Vagina (tissue), 2 donors: ENCODE results near the gene ACTRT2. TPM values are rescaled to one million over a fixed set of nuclear protein-coding genes. Genes with fewer than 3 reads are reported as not detected.
A peak's percentile ranks its signal among the peaks of the same experiment; 100 is the strongest.

Experiments
- DNase-seq, 2 donors: peaks; one replicate each; pipeline ENCODE4 v3.0.0-alpha.2; 2017; ENCODE audit errors: extremely low spot score in 2 of 2
- H3K27ac ChIP-seq: fragments of 200-600 bp; sonication (generic); one replicate; pipeline ENCODE4 v1.5.1; 2019
- H3K27me3 ChIP-seq: fragments of 200-600 bp; sonication (generic); one replicate; pipeline ENCODE4 v1.5.1; 2019
- H3K36me3 ChIP-seq, 2 donors: fragments of 200-600 bp; sonication (generic); one replicate each; pipeline ENCODE4 v1.5.1; 2017 to 2019
- H3K4me1 ChIP-seq: fragments of 200-600 bp; sonication (generic); one replicate; pipeline ENCODE4 v1.5.1; 2019
- H3K4me3 ChIP-seq, 2 donors: fragments of 200-600 bp; sonication (generic); 1 replicate in 1 of 2; 2 replicates in 1 of 2; pipeline ENCODE4 v1.5.1; 2016 to 2019
- H3K9me3 ChIP-seq: fragments of 200-600 bp; sonication (generic); one replicate; pipeline ENCODE4 v1.5.1; 2019
- CTCF ChIP-seq, 3 experiments: fragments of 450-650 bp in 2 of 3; fragments of 200-600 bp in 1 of 3; sonication (generic) in 1 of 3; IDR thresholded peaks; one replicate each; pipeline ENCODE4 v1.5.1; 2017 to 2019; ENCODE audit warnings: antibody characterized with exemption in 3 of 3, mild to moderate bottlenecking in 2 of 3, moderate library complexity in 2 of 3
- POLR2A ChIP-seq, 2 donors: fragments of 450-650 bp; IDR thresholded peaks; one replicate each; pipeline ENCODE4 v1.6.1; 2017; ENCODE audit warnings: antibody characterized with exemption in 2 of 2, mild to moderate bottlenecking in 2 of 2, moderate library complexity in 2 of 2
- POLR2AphosphoS5 ChIP-seq, 2 donors: sonication (generic); formaldehyde crosslinking; IDR thresholded peaks; one replicate each; pipeline ENCODE4 v1.9.0; 2017; ENCODE audit warnings: antibody characterized with exemption in 2 of 2, mild to moderate bottlenecking in 2 of 2, low read depth in 1 of 2; ENCODE audit not compliant: insufficient read depth in 1 of 2
- intact Hi-C: fragments of 100-400 bp; cut with DNase I; formaldehyde crosslinking; loops from one replicate; pipeline ENCODE4 v1.15.1; 2023
- total RNA-seq: library from RNA; depleted of rRNA; stranded (reverse); fragments of >200 nt; gene quantifications from one replicate; pipeline ENCODE4 v1.2.3, GENCODE V29; 2016

Gene ACTRT2
- total RNA-seq, 1 donor from 2014 or later: not detected

GRCh38 chr1:3070309-3070643 lies 49.0 kb downstream of the ACTRT2 start:
- H3K27me3 ChIP-seq: peaks cover 32% of the 10 kb centered on the region
- intact Hi-C loops: loop anchor here (10.0 kb wide), 2 partner anchors 205 to 245 kb away; no protein-coding TSS in a partner anchor
- peaks cover 40% of the 10 kb centered on the region for H3K4me1 ChIP-seq
- H3K9me3 ChIP-seq: no peaks in the 10 kb centered on the region
- TF ChIP-seq CTCF (IDR thresholded peaks at IDR 0.05): no peak
- TF ChIP-seq POLR2AphosphoS5 (IDR thresholded peaks at IDR 0.05; ENCODE audit: insufficient read depth in 1 of 2, low read depth in 1 of 2): no peak
- TF ChIP-seq POLR2A (IDR thresholded peaks at IDR 0.05): no peak
- peak overlapping the region; percentile 42 for H3K27ac ChIP-seq
- no peaks in the 10 kb centered on the region for H3K36me3 ChIP-seq
- no peak for DNase-seq
- H3K4me3 ChIP-seq: peak overlapping the region; percentile 61 to 76

GRCh38 chr1:3070644-3071564 lies 49.6 kb downstream of the ACTRT2 start:
- H3K4me1 ChIP-seq: peaks cover 40% of the 10 kb centered on the region
- intact Hi-C loops: loop anchor here (10.0 kb wide), 2 partner anchors 204 to 244 kb away; no protein-coding TSS in a partner anchor

GRCh38 chr1:3071565-3072390 lies 50.5 kb downstream of the ACTRT2 start:
- Histone ChIP-seq H3K27ac (peak overlapping the region; percentile 42), H3K9me3 (no peaks in the 10 kb centered on the region), H3K4me3 (no peak overlapping the region), H3K4me1 (peaks cover 40% of the 10 kb centered on the region), H3K27me3 (peaks cover 27% of the 10 kb centered on the region), H3K36me3 (no peaks in the 10 kb centered on the region)
- intact Hi-C loops: loop anchor here (10.0 kb wide), 2 partner anchors 203 to 243 kb away; no protein-coding TSS in a partner anchor
- TF ChIP-seq POLR2AphosphoS5 (IDR thresholded peaks at IDR 0.05; ENCODE audit: insufficient read depth in 1 of 2, low read depth in 1 of 2): no peak
- TF ChIP-seq CTCF (IDR thresholded peaks at IDR 0.05): no peak
- TF ChIP-seq POLR2A (IDR thresholded peaks at IDR 0.05): no peak
- DNase-seq: no peak

More at GRCh38 chr1:3070644-3071564, 49.6 kb downstream of the ACTRT2 start:
- Histone ChIP-seq H3K4me3 (peak overlapping the region; percentile 61 to 76), H3K27ac (peak overlapping the region; percentile 42), H3K36me3 (no peaks in the 10 kb centered on the region), H3K9me3 (no peaks in the 10 kb centered on the region), H3K27me3 (peaks cover 32% of the 10 kb centered on the region)
- no peak for DNase-seq
- no peak for TF ChIP-seq CTCF (IDR thresholded peaks at IDR 0.05)
- TF ChIP-seq POLR2AphosphoS5 (IDR thresholded peaks at IDR 0.05; ENCODE audit: insufficient read depth in 1 of 2, low read depth in 1 of 2): no peak
- no peak for TF ChIP-seq POLR2A (IDR thresholded peaks at IDR 0.05)

Other genes starting within 250 kb of the ACTRT2 start
- gene TTC34, start 219.8 kb upstream of the ACTRT2 start, total RNA-seq: under 0.01 TPM
- 3.9 TPM for gene PRDM16, start 47.7 kb downstream of the ACTRT2 start, total RNA-seq